CD4-positive, alpha-beta T cell (primary cell): Measurements from ENCODE around the gene BICD2. TPM values are rescaled to one million over a fixed set of nuclear protein-coding genes. Genes with fewer than 3 reads are reported as not detected.

ENCODE experiments used
- ATAC-seq: fragments of 200-7000 bp; cut with Tn5 transposase; one replicate; pipeline ENCODE4 v1.10.0; 2022; ENCODE audit warnings: mild to moderate bottlenecking; ENCODE audit not compliant: poor library complexity
- CTCF ChIA-PET: fragments of 350-600 bp; sonication (Branson Sonifier 250); formaldehyde crosslinking; loops from one replicate; lab custom pipeline; 2021; ENCODE audit warnings: antibody characterized with exemption, inconsistent platforms; lab: Charles Lee
- POLR2A ChIA-PET: fragments of 350-600 bp; sonication (Branson Sonifier 250); formaldehyde crosslinking; loops from one replicate; lab custom pipeline; 2021; ENCODE audit warnings: antibody characterized with exemption, inconsistent platforms; lab: Charles Lee
- DNase-seq, 14 experiments: peaks; one replicate each; pipeline ENCODE4 v3.0.0-alpha.2; 2013 to 2020; ENCODE audit warnings: mixed read lengths in 2 of 14
- H3K27ac ChIP-seq, 2 donors: one replicate each; pipeline versions ENCODE4 v1.5.1 to v1.7.0; 2013; ENCODE audit warnings: low read length in 2 of 2, low read depth in 1 of 2, mild to moderate bottlenecking in 1 of 2
- H3K27me3 ChIP-seq, 2 experiments: 1 replicate in 1 of 2; 2 replicates in 1 of 2; pipeline versions ENCODE4 v1.6.1 to v1.7.0; 2013; ENCODE audit warnings: low read length in 2 of 2, control low read depth in 1 of 2, mild to moderate bottlenecking in 1 of 2, moderate library complexity in 1 of 2; ENCODE audit not compliant: insufficient read depth in 2 of 2, control insufficient read depth in 1 of 2
- H3K36me3 ChIP-seq: one replicate; pipeline ENCODE4 v1.6.1; 2013; ENCODE audit warnings: low read length, control low read depth; ENCODE audit not compliant: insufficient read depth
- H3K4me1 ChIP-seq: one replicate; pipeline ENCODE4 v1.6.1; 2013; ENCODE audit warnings: low read length, control low read depth; ENCODE audit not compliant: insufficient read depth
- H3K4me3 ChIP-seq: one replicate; pipeline ENCODE4 v1.5.1; 2013; ENCODE audit warnings: mild to moderate bottlenecking, low read length, moderate library complexity
- H3K9me3 ChIP-seq, 2 experiments: 1 replicate in 1 of 2; 2 replicates in 1 of 2; pipeline versions ENCODE4 v1.6.1 to v1.7.0; 2013; ENCODE audit warnings: low read length in 2 of 2, mild to moderate bottlenecking in 2 of 2, control low read depth in 1 of 2, moderate library complexity in 1 of 2; ENCODE audit not compliant: control insufficient read depth in 1 of 2, insufficient read depth in 1 of 2
- H3K27ac Mint-ChIP-seq: one replicate; pipeline ENCODE4 v1.8.0; 2020; ENCODE audit warnings: mixed read lengths
- H3K27me3 Mint-ChIP-seq: one replicate; pipeline ENCODE4 v1.8.0; 2021; ENCODE audit warnings: mixed read lengths
- H3K36me3 Mint-ChIP-seq: one replicate; pipeline ENCODE4 v1.8.0; 2021; ENCODE audit warnings: low read depth, mixed read lengths
- H3K4me1 Mint-ChIP-seq: one replicate; pipeline ENCODE4 v1.8.0; 2021; ENCODE audit warnings: low read depth, mixed read lengths
- H3K4me3 Mint-ChIP-seq: one replicate; pipeline ENCODE4 v1.8.0; 2020; ENCODE audit warnings: mild to moderate bottlenecking, mixed read lengths
- H3K9me3 Mint-ChIP-seq: one replicate; pipeline ENCODE4 v1.8.0; 2020; ENCODE audit warnings: mixed read lengths
- intact Hi-C, 2 experiments: fragments of 100-400 bp; cut with DNase I in 1 of 2; cut with micrococcal nuclease in 1 of 2; formaldehyde crosslinking; loops; one replicate each; pipeline versions ENCODE4 v1.15.1 to v1.9.0; 2023 to 2025; cut with DNase I, micrococcal nuclease
- total RNA-seq, 174 experiments: library from RNA in 2 of 174; stranded (reverse) in 2 of 174; gene quantifications; one replicate each; pipeline ENCODE4 v1.2.3 and lab custom pipeline; 2021 to 2026
- TF ChIP-seq, protein P1 (sequence below): fragments of 200-600 bp; IDR thresholded peaks from one replicate; pipeline ENCODE4 v1.8.0; 2022; ENCODE audit warnings: antibody characterized with exemption, mild to moderate bottlenecking

The BICD2 gene
- total RNA-seq, 2 experiments from 2014 or later, result 14.1 to 14.9 TPM

DNA sequence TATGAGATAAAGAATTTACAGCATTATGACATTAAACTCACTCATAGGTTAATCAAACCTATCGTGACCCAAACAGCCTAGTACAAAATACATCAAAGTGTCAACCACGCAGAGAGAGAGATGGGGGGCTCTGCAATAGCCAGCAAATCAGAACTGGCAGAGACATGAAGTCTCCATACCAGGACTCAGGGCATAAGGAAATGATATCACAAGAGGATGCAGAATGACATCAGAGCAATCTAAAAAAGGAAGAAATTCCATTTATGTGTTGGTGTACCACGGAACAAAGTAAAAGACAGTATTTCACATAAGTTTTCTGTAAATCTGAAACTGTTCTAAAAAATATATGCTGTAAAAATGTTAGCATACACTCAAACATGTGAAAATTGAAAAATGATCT, 24.6 kb downstream of the BICD2 start:
- no peak for DNase-seq
- H3K4me1 Mint-ChIP-seq, result peaks cover 82% of the 10 kb centered on the region
- H3K36me3 Mint-ChIP-seq, result no peaks in the 10 kb centered on the region
- H3K27me3 Mint-ChIP-seq, result no peaks in the 10 kb centered on the region
- no peaks in the 10 kb centered on the region for H3K27me3 ChIP-seq
- H3K27ac Mint-ChIP-seq, result peak overlapping the region; percentile 16
- intact Hi-C loops, result no loop called here
- no peaks in the 10 kb centered on the region for H3K36me3 ChIP-seq
- no peaks in the 10 kb centered on the region for H3K9me3 Mint-ChIP-seq
- TF ChIP-seq, protein P1, sequence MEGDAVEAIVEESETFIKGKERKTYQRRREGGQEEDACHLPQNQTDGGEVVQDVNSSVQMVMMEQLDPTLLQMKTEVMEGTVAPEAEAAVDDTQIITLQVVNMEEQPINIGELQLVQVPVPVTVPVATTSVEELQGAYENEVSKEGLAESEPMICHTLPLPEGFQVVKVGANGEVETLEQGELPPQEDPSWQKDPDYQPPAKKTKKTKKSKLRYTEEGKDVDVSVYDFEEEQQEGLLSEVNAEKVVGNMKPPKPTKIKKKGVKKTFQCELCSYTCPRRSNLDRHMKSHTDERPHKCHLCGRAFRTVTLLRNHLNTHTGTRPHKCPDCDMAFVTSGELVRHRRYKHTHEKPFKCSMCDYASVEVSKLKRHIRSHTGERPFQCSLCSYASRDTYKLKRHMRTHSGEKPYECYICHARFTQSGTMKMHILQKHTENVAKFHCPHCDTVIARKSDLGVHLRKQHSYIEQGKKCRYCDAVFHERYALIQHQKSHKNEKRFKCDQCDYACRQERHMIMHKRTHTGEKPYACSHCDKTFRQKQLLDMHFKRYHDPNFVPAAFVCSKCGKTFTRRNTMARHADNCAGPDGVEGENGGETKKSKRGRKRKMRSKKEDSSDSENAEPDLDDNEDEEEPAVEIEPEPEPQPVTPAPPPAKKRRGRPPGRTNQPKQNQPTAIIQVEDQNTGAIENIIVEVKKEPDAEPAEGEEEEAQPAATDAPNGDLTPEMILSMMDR, result no peak
- no peak overlapping the region for H3K4me3 Mint-ChIP-seq
- no peak overlapping the region for H3K4me3 ChIP-seq
- no peaks in the 10 kb centered on the region for H3K9me3 ChIP-seq
- POLR2A ChIA-PET, result no interaction called here
- peaks cover 40% of the 10 kb centered on the region for H3K4me1 ChIP-seq
- peak; percentile 32 for ATAC-seq
- H3K27ac ChIP-seq, result no peak overlapping the region
- CTCF ChIA-PET, result no interaction called here

DNA sequence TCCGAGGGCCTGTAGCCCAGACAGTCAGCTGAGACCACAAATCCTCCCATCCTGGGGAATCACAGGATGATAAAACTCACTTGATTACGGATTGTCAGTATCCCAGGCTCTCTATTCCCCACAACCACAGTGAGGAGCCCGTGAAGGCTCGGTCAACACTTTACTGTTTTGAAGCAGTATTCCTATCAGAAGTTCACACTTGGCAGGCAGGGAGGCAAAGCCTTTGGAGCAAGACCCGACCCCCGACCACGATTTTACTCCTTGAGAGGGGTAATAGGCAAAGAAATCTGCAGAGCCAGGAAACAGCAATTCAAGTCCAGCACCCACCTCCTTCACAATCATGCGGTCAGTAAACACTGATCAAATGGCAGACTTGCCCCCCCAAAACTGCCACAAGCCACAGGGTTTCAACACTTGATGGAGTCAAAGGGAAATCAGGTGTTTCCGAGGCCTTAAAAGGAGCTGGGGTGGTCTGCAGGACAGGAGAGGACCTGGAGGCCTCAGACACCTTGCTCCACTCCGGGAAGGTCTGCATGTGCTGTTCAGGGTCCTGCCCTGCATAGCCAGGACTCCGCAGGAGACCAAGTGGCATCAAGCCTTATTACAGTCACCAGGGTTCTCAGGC, 25.2 kb downstream of the BICD2 start:
- H3K27me3 ChIP-seq, result no peaks in the 10 kb centered on the region
- H3K27me3 Mint-ChIP-seq, result no peaks in the 10 kb centered on the region
- no peak for ATAC-seq
- H3K27ac Mint-ChIP-seq, result peak overlapping the region; percentile 61
- POLR2A ChIA-PET, result no interaction called here
- intact Hi-C loops, result no loop called here
- H3K9me3 ChIP-seq, result no peaks in the 10 kb centered on the region
- H3K4me3 ChIP-seq, result no peak overlapping the region
- H3K4me3 Mint-ChIP-seq, result no peak overlapping the region
- CTCF ChIA-PET, result no interaction called here
- H3K36me3 Mint-ChIP-seq, result no peaks in the 10 kb centered on the region
- H3K27ac ChIP-seq, result no peak overlapping the region
- H3K4me1 ChIP-seq, result peaks cover 41% of the 10 kb centered on the region
- H3K9me3 Mint-ChIP-seq, result no peaks in the 10 kb centered on the region
- TF ChIP-seq, protein P1, result no peak
- DNase-seq, result no peak
- peaks cover 78% of the 10 kb centered on the region for H3K4me1 Mint-ChIP-seq
- no peaks in the 10 kb centered on the region for H3K36me3 ChIP-seq

DNA sequence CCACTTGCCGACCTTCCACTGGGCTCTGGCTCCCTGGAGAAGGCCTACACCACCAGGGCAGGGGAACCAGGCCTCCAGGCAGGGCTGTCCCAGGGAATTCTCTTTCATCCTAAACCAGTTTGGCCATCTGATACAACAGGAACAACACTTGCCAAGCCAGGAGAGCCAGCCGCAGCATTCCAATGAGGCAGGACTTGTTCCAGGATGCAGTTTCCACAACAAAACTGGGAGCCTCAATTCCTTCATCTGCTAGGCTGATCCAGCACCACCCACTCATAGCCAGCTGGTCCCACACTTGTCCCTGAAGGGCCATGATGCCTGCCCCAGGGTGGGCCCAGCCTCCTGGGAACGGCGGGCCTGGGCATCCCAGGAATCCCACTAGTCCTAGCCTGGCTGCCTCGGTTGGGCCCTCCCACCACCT, 26.0 kb downstream of the BICD2 start:
- Mint-ChIP-seq H3K27me3 (no peaks in the 10 kb centered on the region), H3K27ac (peak overlapping the region; percentile 61), H3K9me3 (no peaks in the 10 kb centered on the region), H3K36me3 (no peaks in the 10 kb centered on the region), H3K4me3 (no peak overlapping the region), H3K4me1 (peaks cover 72% of the 10 kb centered on the region)
- Histone ChIP-seq H3K4me3 (no peak overlapping the region), H3K27ac (no peak overlapping the region), H3K27me3 (no peaks in the 10 kb centered on the region), H3K36me3 (no peaks in the 10 kb centered on the region), H3K9me3 (no peaks in the 10 kb centered on the region), H3K4me1 (peaks cover 36% of the 10 kb centered on the region)
- intact Hi-C loops, result no loop called here
- CTCF ChIA-PET, result no interaction called here
- ATAC-seq (no peak), DNase-seq (no peak)
- POLR2A ChIA-PET, result no interaction called here
- TF ChIP-seq, protein P1, result no peak
